Loucy (cell line): ENCODE data around the gene ITM2A.

Source experiments
- H2AFZ ChIP-seq: fragments of 200-600 bp; sonication (generic); 2 replicates; pipeline ENCODE4 v1.6.0; 2016; ENCODE audit warnings: antibody characterized with exemption, mild to moderate bottlenecking, low read length, moderate library complexity
- H3F3A ChIP-seq: fragments of 200-600 bp; 2 replicates; pipeline ENCODE4 v1.6.0; 2016; ENCODE audit warnings: antibody characterized with exemption, low read depth, mild to moderate bottlenecking
- H3K27me3 ChIP-seq: fragments of 200-600 bp; sonication (generic); 2 replicates; pipeline ENCODE4 v1.6.1; 2014; ENCODE audit warnings: low read length, mild to moderate bottlenecking; ENCODE audit not compliant: insufficient read depth, poor library complexity, severe bottlenecking
- H3K36me3 ChIP-seq: fragments of 200-600 bp; sonication (generic); 2 replicates; pipeline ENCODE4 v1.6.1; 2016; ENCODE audit warnings: low read length; ENCODE audit not compliant: insufficient read depth
- H3K4me1 ChIP-seq: fragments of 200-600 bp; sonication (generic); 2 replicates; pipeline ENCODE4 v1.5.1; 2014; ENCODE audit warnings: low read length, mild to moderate bottlenecking; ENCODE audit not compliant: insufficient read depth, poor library complexity, severe bottlenecking
- H3K4me2 ChIP-seq: fragments of 200-600 bp; sonication (generic); 2 replicates; pipeline ENCODE4 v1.6.0; 2014; ENCODE audit warnings: antibody characterized with exemption, low read length, low read depth, mild to moderate bottlenecking; ENCODE audit not compliant: poor library complexity, severe bottlenecking
- H3K4me3 ChIP-seq: fragments of 200-600 bp; sonication (generic); 2 replicates; pipeline ENCODE4 v1.5.1; 2014; ENCODE audit warnings: low read length, mild to moderate bottlenecking, mixed read lengths; ENCODE audit not compliant: poor library complexity, severe bottlenecking
- H3K79me2 ChIP-seq: fragments of 200-600 bp; sonication (generic); 2 replicates; pipeline ENCODE4 v1.6.1; 2014; ENCODE audit warnings: low read length; ENCODE audit not compliant: insufficient read depth
- H3K9ac ChIP-seq: fragments of 200-600 bp; sonication (generic); 2 replicates; pipeline ENCODE4 v1.6.0; 2014; ENCODE audit warnings: mild to moderate bottlenecking, low read depth, low read length, moderate library complexity; ENCODE audit not compliant: poor library complexity, severe bottlenecking
- H3K9me2 ChIP-seq: fragments of 200-600 bp; sonication (generic); replicated peaks from 2 replicates; pipeline ENCODE4 v1.6.1; 2016; ENCODE audit warnings: low read depth, low read length, mixed read lengths
- H3K9me3 ChIP-seq: fragments of 200-600 bp; sonication (generic); 2 replicates; pipeline ENCODE4 v1.6.1; 2014; ENCODE audit warnings: mild to moderate bottlenecking, antibody characterized with exemption, low read length, low read depth; ENCODE audit not compliant: insufficient read depth
- H4K20me1 ChIP-seq: fragments of 200-600 bp; sonication (generic); 2 replicates; pipeline ENCODE4 v1.6.0; 2014; ENCODE audit warnings: antibody characterized with exemption, low read length, mild to moderate bottlenecking; ENCODE audit not compliant: insufficient read depth, poor library complexity, severe bottlenecking
- EZH2phosphoT487 ChIP-seq: fragments of 200-600 bp; IDR thresholded peaks from 2 replicates; pipeline ENCODE4 v1.6.1; 2018; ENCODE audit warnings: antibody characterized with exemption, mild to moderate bottlenecking, moderate library complexity, borderline replicate concordance
- TF ChIP-seq, protein P1 (sequence below): fragments of 200-600 bp; sonication (generic); conservative IDR thresholded peaks from 2 replicates; pipeline ENCODE4 v1.5.1; 2014; ENCODE audit warnings: mild to moderate bottlenecking, antibody characterized with exemption, low read length

ITM2A gene

DNA sequence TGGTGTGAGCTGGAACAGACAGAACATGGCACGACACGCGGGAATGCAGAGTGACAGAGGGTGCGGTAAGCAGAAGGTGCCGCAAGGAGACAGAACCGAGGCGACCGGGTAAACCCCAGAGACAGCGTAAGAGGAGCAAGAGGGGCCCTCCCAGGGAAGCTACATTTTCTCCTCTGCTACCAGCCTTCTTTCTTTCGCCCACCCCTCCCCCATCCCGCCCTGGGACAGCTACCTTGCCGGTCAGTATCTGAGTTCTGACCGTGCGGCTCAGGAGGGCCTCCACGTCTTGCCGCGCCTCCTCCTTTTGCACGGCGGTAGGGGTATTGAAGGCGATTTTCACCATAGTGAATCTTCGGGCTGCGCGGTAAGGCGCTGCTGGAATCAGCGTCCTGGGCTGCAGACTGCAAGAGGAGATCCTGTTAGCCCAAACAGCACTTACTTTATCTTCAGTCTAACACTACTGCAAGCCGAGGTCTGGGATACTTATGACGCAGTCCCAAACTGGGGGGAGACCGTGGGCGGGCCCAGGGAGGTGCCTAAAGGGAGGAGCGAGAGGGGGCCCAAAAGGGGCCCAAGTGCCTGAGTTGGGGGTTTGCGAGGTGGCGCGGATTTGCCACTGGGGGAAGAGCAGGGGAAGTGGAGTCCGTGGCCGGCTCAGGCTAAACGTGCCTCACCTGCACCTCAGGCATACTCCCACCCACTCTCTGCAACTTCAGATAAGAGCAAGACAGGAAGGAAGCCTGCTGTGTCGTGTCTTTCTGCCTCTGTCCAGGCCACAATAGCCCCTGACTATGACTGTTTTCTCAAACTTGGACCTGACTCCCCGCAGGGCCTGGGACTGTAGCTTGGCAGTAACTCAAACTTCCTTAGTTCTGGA is at the start of gene ITM2A:
ITM2A (minus strand) TSS at position 462 of the 877 bp plus-strand sequence; CDS start at position 343, 119 bp downstream.
- H3F3A ChIP-seq = peaks cover 9% of the 10 kb centered on the region; the same call in 1 of the 2 replicates
- H2AFZ ChIP-seq = peak within 1 kb of the TSS; percentile 44; the same call in 1 of the 2 replicates
- peaks cover 29% of the 10 kb centered on the region for H4K20me1 ChIP-seq
- peak within 1 kb of the TSS; percentile 83 for H3K4me3 ChIP-seq
- no peaks in the 10 kb centered on the region for H3K9me2 ChIP-seq
- H3K9me3 ChIP-seq = no peaks in the 10 kb centered on the region
- TF ChIP-seq, protein P1, sequence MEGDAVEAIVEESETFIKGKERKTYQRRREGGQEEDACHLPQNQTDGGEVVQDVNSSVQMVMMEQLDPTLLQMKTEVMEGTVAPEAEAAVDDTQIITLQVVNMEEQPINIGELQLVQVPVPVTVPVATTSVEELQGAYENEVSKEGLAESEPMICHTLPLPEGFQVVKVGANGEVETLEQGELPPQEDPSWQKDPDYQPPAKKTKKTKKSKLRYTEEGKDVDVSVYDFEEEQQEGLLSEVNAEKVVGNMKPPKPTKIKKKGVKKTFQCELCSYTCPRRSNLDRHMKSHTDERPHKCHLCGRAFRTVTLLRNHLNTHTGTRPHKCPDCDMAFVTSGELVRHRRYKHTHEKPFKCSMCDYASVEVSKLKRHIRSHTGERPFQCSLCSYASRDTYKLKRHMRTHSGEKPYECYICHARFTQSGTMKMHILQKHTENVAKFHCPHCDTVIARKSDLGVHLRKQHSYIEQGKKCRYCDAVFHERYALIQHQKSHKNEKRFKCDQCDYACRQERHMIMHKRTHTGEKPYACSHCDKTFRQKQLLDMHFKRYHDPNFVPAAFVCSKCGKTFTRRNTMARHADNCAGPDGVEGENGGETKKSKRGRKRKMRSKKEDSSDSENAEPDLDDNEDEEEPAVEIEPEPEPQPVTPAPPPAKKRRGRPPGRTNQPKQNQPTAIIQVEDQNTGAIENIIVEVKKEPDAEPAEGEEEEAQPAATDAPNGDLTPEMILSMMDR = no peak; the same call in 1 of the 2 replicates
- TF ChIP-seq EZH2phosphoT487 = no peak
- H3K36me3 ChIP-seq = peaks cover 10% of the 10 kb centered on the region; the same call in 1 of the 2 replicates
- peaks cover 32% of the 10 kb centered on the region for H3K4me1 ChIP-seq
- H3K9ac ChIP-seq = peak within 1 kb of the TSS; percentile 95
- H3K4me2 ChIP-seq = peak within 1 kb of the TSS; percentile 77
- H3K79me2 ChIP-seq = peaks cover 47% of the 10 kb centered on the region
- no peaks in the 10 kb centered on the region for H3K27me3 ChIP-seq

DNA sequence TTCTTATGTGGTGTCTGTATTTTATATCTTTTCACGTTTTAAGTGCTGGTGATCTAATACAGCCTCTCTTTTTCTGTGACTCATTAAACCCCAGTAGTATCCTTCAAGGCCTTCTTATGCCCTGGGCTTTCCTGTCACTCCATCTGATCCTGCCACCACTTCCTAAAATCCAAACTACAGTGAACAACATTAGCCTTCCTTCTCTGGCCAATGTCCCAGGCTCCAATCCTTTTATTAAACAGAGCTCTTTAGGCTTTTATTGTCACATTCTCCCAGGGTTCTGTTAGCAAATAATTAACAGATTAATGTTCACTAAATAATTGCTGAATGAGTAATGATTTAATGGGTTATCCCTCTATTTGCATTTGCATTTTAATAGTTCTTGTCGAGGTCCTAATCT is 47.9 kb upstream of the ITM2A start:
- Histone ChIP-seq H3K27me3 (no peaks in the 10 kb centered on the region), H4K20me1 (no peaks in the 10 kb centered on the region), H2AFZ (no peak overlapping the region), H3K4me3 (no peak overlapping the region), H3K9me2 (no peaks in the 10 kb centered on the region), H3K4me2 (no peak overlapping the region), H3K9me3 (no peaks in the 10 kb centered on the region), H3K36me3 (no peaks in the 10 kb centered on the region), H3K79me2 (no peaks in the 10 kb centered on the region), H3K4me1 (peaks cover 9% of the 10 kb centered on the region), H3F3A (no peaks in the 10 kb centered on the region), H3K9ac (no peak overlapping the region)
- TF ChIP-seq EZH2phosphoT487 = no peak
- TF ChIP-seq, protein P1 = no peak

DNA sequence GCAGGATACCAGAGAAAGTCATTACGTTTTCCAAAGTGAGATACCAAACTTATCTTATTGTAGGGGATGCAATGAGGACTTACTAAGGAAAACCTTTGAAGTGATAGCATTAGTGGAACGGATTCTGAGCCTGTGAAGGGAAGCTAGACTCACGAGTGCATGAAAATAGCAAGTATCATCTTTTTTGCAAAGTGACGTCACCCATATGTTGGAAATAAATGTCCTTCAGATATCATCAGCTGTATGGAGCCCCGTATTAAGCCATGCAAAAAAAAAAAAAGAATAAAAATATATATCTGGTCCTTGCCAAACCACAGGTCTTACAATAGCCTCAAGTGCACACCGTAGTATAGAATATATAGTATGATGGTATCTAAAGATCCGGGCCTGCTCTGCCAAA is 46.8 kb upstream of the ITM2A start:
- no peaks in the 10 kb centered on the region for H3K9me3 ChIP-seq
- no peak overlapping the region for H3K9ac ChIP-seq
- H3K4me1 ChIP-seq = peaks cover 20% of the 10 kb centered on the region
- no peak overlapping the region for H3K4me2 ChIP-seq
- H3K36me3 ChIP-seq = no peaks in the 10 kb centered on the region
- H3K4me3 ChIP-seq = no peak overlapping the region
- H4K20me1 ChIP-seq = no peaks in the 10 kb centered on the region
- no peak overlapping the region for H2AFZ ChIP-seq
- no peaks in the 10 kb centered on the region for H3K9me2 ChIP-seq
- H3K79me2 ChIP-seq = no peaks in the 10 kb centered on the region
- H3F3A ChIP-seq = no peaks in the 10 kb centered on the region
- TF ChIP-seq, protein P1 = no peak
- TF ChIP-seq EZH2phosphoT487 = no peak
- no peaks in the 10 kb centered on the region for H3K27me3 ChIP-seq
